ENCODE data around the gene COL6A5.
"Not testable (repeated sequence)": the region's sequence is repeated elsewhere in the genome, so short reads cannot be mapped to it uniquely, and the experiment has no call there.

DNA sequence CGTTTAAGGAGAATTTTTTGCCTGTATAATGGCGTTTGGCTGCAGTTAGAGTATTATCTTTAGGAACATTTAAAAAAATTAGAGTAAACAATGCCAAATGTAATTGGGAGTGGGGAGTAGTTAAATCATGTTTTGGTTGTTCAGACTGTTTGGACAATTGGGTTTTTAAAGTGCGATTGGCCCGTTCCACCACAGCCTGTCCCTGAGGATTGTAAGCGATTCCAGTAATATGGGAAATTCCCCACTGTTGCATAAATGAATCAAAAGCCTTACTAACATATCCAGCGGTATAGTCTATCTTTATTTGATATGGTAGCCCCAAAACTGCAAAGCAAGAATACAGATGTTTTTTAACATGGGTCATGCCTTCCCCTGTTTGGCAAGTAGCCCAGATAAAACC is 101.4 kb downstream of the COL6A5 start:
- TF ChIP-seq POLR2A (IDR thresholded peaks at IDR 0.05; ENCODE audit: low read depth); POLR2AphosphoS5 (IDR thresholded peaks at IDR 0.05); EP300 (IDR thresholded peaks at IDR 0.05): not testable (repeated sequence)
- TF ChIP-seq, protein P1, sequence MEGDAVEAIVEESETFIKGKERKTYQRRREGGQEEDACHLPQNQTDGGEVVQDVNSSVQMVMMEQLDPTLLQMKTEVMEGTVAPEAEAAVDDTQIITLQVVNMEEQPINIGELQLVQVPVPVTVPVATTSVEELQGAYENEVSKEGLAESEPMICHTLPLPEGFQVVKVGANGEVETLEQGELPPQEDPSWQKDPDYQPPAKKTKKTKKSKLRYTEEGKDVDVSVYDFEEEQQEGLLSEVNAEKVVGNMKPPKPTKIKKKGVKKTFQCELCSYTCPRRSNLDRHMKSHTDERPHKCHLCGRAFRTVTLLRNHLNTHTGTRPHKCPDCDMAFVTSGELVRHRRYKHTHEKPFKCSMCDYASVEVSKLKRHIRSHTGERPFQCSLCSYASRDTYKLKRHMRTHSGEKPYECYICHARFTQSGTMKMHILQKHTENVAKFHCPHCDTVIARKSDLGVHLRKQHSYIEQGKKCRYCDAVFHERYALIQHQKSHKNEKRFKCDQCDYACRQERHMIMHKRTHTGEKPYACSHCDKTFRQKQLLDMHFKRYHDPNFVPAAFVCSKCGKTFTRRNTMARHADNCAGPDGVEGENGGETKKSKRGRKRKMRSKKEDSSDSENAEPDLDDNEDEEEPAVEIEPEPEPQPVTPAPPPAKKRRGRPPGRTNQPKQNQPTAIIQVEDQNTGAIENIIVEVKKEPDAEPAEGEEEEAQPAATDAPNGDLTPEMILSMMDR (IDR thresholded peaks at IDR 0.05): not testable (repeated sequence)

Data from esophagus muscularis mucosa (tissue), 4 donors.